Activated T-cell treated with anti-CD3 and anti-CD28 coated beads, Interleukin-2, amount 50 U/mL, for 4 hours (primary cell): ENCODE data around the gene IQGAP1. TPM values are rescaled to one million over a fixed set of nuclear protein-coding genes. Genes with fewer than 3 reads are reported as not detected.

Experiments used
- ATAC-seq, 2 donors: fragments of 200-7000 bp; cut with Tn5 transposase; one replicate each; pipeline ENCODE4 v1.10.0; 2021
- DNase-seq: peaks from one replicate; pipeline ENCODE4 v3.0.0-alpha.2; 2020
- H3K27me3 Mint-ChIP-seq: one replicate; pipeline ENCODE4 v1.8.0; 2021; ENCODE audit warnings: low read depth, mixed read lengths
- H3K36me3 Mint-ChIP-seq: one replicate; pipeline ENCODE4 v1.8.0; 2022; ENCODE audit warnings: mixed read lengths; ENCODE audit not compliant: insufficient read depth
- H3K4me1 Mint-ChIP-seq: one replicate; pipeline ENCODE4 v1.8.0; 2021; ENCODE audit warnings: low read depth, mixed read lengths
- H3K4me3 Mint-ChIP-seq: one replicate; pipeline ENCODE4 v1.8.0; 2021; ENCODE audit warnings: mild to moderate bottlenecking, moderate library complexity, mixed read lengths
- H3K9me3 Mint-ChIP-seq: one replicate; pipeline ENCODE4 v1.8.0; 2021; ENCODE audit warnings: mixed read lengths
- total RNA-seq, 3 donors: library from RNA; stranded (reverse); gene quantifications; one replicate each; pipeline ENCODE4 v1.2.1, GENCODE V29; 2021

IQGAP1 gene
- total RNA-seq, 3 donors from 2014 or later = 83.1 to 96.0 (median 91.4) TPM

- Mint-ChIP-seq H3K4me1 (peaks cover 3% of the 10 kb centered on the region), H3K27me3 (no peaks in the 10 kb centered on the region), H3K9me3 (no peaks in the 10 kb centered on the region), H3K36me3 (peaks cover 53% of the 10 kb centered on the region), H3K4me3 (no peak overlapping the region)
- ATAC-seq (no peak), DNase-seq (no peak)
Measured at GRCh38 chr15:90458061-90458460, 70.0 kb downstream of the IQGAP1 start.

- no peaks in the 10 kb centered on the region for H3K27me3 Mint-ChIP-seq
- no peak for ATAC-seq
- no peak for DNase-seq
- peaks cover 3% of the 10 kb centered on the region for H3K4me1 Mint-ChIP-seq
- no peaks in the 10 kb centered on the region for H3K9me3 Mint-ChIP-seq
- H3K36me3 Mint-ChIP-seq = peaks cover 41% of the 10 kb centered on the region
- H3K4me3 Mint-ChIP-seq = no peak overlapping the region
Measured at GRCh38 chr15:90459368-90459767, 71.3 kb downstream of the IQGAP1 start.

- H3K27me3 Mint-ChIP-seq = no peaks in the 10 kb centered on the region
- H3K36me3 Mint-ChIP-seq = peaks cover 35% of the 10 kb centered on the region
Measured at GRCh38 chr15:90460142-90460824, 72.2 kb downstream of the IQGAP1 start.

GRCh38 chr15:90463381-90463780 lies 75.3 kb downstream of the IQGAP1 start:
- DNase-seq = no peak
- Mint-ChIP-seq H3K27me3 (no peaks in the 10 kb centered on the region), H3K36me3 (peaks cover 48% of the 10 kb centered on the region), H3K9me3 (no peaks in the 10 kb centered on the region), H3K4me3 (no peak overlapping the region), H3K4me1 (peaks cover 3% of the 10 kb centered on the region)
- ATAC-seq = no peak

More at GRCh38 chr15:90460142-90460824, 72.2 kb downstream of the IQGAP1 start:
- no peak overlapping the region for H3K4me3 Mint-ChIP-seq
- H3K9me3 Mint-ChIP-seq = no peaks in the 10 kb centered on the region
- DNase-seq (no peak), ATAC-seq (no peak)
- peaks cover 3% of the 10 kb centered on the region for H3K4me1 Mint-ChIP-seq

GRCh38 chr15:90465140-90465929 lies 77.3 kb downstream of the IQGAP1 start:
- Mint-ChIP-seq H3K36me3 (peaks cover 37% of the 10 kb centered on the region), H3K4me3 (no peak overlapping the region), H3K4me1 (peaks cover 6% of the 10 kb centered on the region), H3K27me3 (no peaks in the 10 kb centered on the region), H3K9me3 (no peaks in the 10 kb centered on the region)
- peak; percentile 32 to 53 for ATAC-seq
- no peak for DNase-seq

GRCh38 chr15:90465930-90466567 lies 78.0 kb downstream of the IQGAP1 start:
- H3K4me1 Mint-ChIP-seq = peaks cover 10% of the 10 kb centered on the region
- no peaks in the 10 kb centered on the region for H3K9me3 Mint-ChIP-seq
- no peak overlapping the region for H3K4me3 Mint-ChIP-seq
- DNase-seq (no peak), ATAC-seq (no peak)
- H3K27me3 Mint-ChIP-seq = no peaks in the 10 kb centered on the region
- H3K36me3 Mint-ChIP-seq = peaks cover 43% of the 10 kb centered on the region

GRCh38 chr15:90469723-90470122 lies 81.7 kb downstream of the IQGAP1 start:
- peaks cover 10% of the 10 kb centered on the region for H3K4me1 Mint-ChIP-seq
- no peaks in the 10 kb centered on the region for H3K27me3 Mint-ChIP-seq
- no peaks in the 10 kb centered on the region for H3K9me3 Mint-ChIP-seq
- no peak overlapping the region for H3K4me3 Mint-ChIP-seq
- DNase-seq (no peak), ATAC-seq (no peak)
- peaks cover 53% of the 10 kb centered on the region for H3K36me3 Mint-ChIP-seq

- H3K9me3 Mint-ChIP-seq = no peaks in the 10 kb centered on the region
- H3K36me3 Mint-ChIP-seq = peaks cover 50% of the 10 kb centered on the region
- DNase-seq = no peak
- no peak overlapping the region for H3K4me3 Mint-ChIP-seq
- ATAC-seq = no peak
- peaks cover 10% of the 10 kb centered on the region for H3K4me1 Mint-ChIP-seq
- H3K27me3 Mint-ChIP-seq = no peaks in the 10 kb centered on the region
Measured at GRCh38 chr15:90470453-90470852, 82.4 kb downstream of the IQGAP1 start.

- Mint-ChIP-seq H3K36me3 (peaks cover 43% of the 10 kb centered on the region), H3K4me1 (peaks cover 10% of the 10 kb centered on the region), H3K4me3 (no peak overlapping the region), H3K9me3 (no peaks in the 10 kb centered on the region), H3K27me3 (no peaks in the 10 kb centered on the region)
- no peak for ATAC-seq
- no peak for DNase-seq
Measured at GRCh38 chr15:90471126-90471525, 83.1 kb downstream of the IQGAP1 start.

- peaks cover 43% of the 10 kb centered on the region for H3K36me3 Mint-ChIP-seq
- no peaks in the 10 kb centered on the region for H3K9me3 Mint-ChIP-seq
- H3K27me3 Mint-ChIP-seq = no peaks in the 10 kb centered on the region
- no peak overlapping the region for H3K4me3 Mint-ChIP-seq
- DNase-seq = no peak
- ATAC-seq = no peak
- peaks cover 11% of the 10 kb centered on the region for H3K4me1 Mint-ChIP-seq
Measured at GRCh38 chr15:90471769-90472168, 83.7 kb downstream of the IQGAP1 start.

GRCh38 chr15:90478846-90479481 lies 90.9 kb downstream of the IQGAP1 start:
- Mint-ChIP-seq H3K27me3 (no peaks in the 10 kb centered on the region), H3K9me3 (no peaks in the 10 kb centered on the region), H3K4me1 (peaks cover 40% of the 10 kb centered on the region), H3K36me3 (peaks cover 42% of the 10 kb centered on the region), H3K4me3 (no peak overlapping the region)
- DNase-seq (no peak), ATAC-seq (peak; percentile 25 to 57)

GRCh38 chr15:90479656-90480055 lies 91.6 kb downstream of the IQGAP1 start:
- DNase-seq (no peak), ATAC-seq (no peak)
- H3K27me3 Mint-ChIP-seq = no peaks in the 10 kb centered on the region
- H3K4me3 Mint-ChIP-seq = no peak overlapping the region
- no peaks in the 10 kb centered on the region for H3K9me3 Mint-ChIP-seq
- H3K36me3 Mint-ChIP-seq = peaks cover 42% of the 10 kb centered on the region
- peaks cover 40% of the 10 kb centered on the region for H3K4me1 Mint-ChIP-seq

- ATAC-seq (peak; percentile 56 to 62), DNase-seq (peak; percentile 4)
- Mint-ChIP-seq H3K4me3 (no peak overlapping the region), H3K36me3 (peaks cover 51% of the 10 kb centered on the region), H3K27me3 (no peaks in the 10 kb centered on the region), H3K9me3 (no peaks in the 10 kb centered on the region), H3K4me1 (peaks cover 40% of the 10 kb centered on the region)
Measured at GRCh38 chr15:90481023-90481422, 93.0 kb downstream of the IQGAP1 start.
